HTR-8/SVneo (cell line): ENCODE measurements around the gene S100A10.

Source experiments
- DNase-seq: peaks from one replicate; pipeline ENCODE4 v3.0.0; 2011; ENCODE audit warnings: low spot score, mixed read lengths; ENCODE audit not compliant: insufficient read length
- FAIRE-seq: peaks from 2 replicates; lab custom pipeline; 2011; peaks lifted over from hg19 to GRCh38; lab: Jason Lieb, UNC

The S100A10 gene

GRCh38 chr1:151993734-151994496, at the start of gene S100A10:
TSS of gene S100A10 (minus strand) at chr1:151993859. CDS start at chr1:151986230, 7,629 bp downstream.
- DNase-seq (no peak), FAIRE-seq (no peak)

- DNase-seq (no peak), FAIRE-seq (no peak)
Measured at GRCh38 chr1:152042030-152042429, 48.4 kb upstream of the S100A10 start.

- no peak for DNase-seq
- FAIRE-seq = no peak
Measured at GRCh38 chr1:152039886-152040285, 46.2 kb upstream of the S100A10 start.

- no peak for DNase-seq
- FAIRE-seq = no peak
Measured at GRCh38 chr1:152039461-152039860, 45.8 kb upstream of the S100A10 start.

GRCh38 chr1:152038871-152039270, 45.2 kb upstream of the S100A10 start:
- FAIRE-seq = no peak
- no peak for DNase-seq

- DNase-seq (peak; percentile 60), FAIRE-seq (no peak)
Measured at GRCh38 chr1:152036267-152037216, 42.9 kb upstream of the S100A10 start, which contains the start of gene S100A11. TSS of gene S100A11 (minus strand) at chr1:152037004. CDS start at chr1:152036915, 89 bp downstream.

GRCh38 chr1:152035539-152036266, 42.0 kb upstream of the S100A10 start:
- no peak for DNase-seq

GRCh38 chr1:152034654-152035538, 41.2 kb upstream of the S100A10 start:
- peak; percentile 62 for DNase-seq
- FAIRE-seq = no peak

More at GRCh38 chr1:152035539-152036266, 42.0 kb upstream of the S100A10 start:
- FAIRE-seq = no peak

GRCh38 chr1:152034324-152034653, 40.6 kb upstream of the S100A10 start:
- FAIRE-seq (no peak), DNase-seq (no peak)

GRCh38 chr1:152029929-152030211, 36.2 kb upstream of the S100A10 start:
- no peak for FAIRE-seq
- no peak for DNase-seq

- no peak for DNase-seq
- no peak for FAIRE-seq
Measured at GRCh38 chr1:152029144-152029928, 35.7 kb upstream of the S100A10 start.

- FAIRE-seq (no peak), DNase-seq (no peak)
Measured at GRCh38 chr1:152026895-152027294, 33.2 kb upstream of the S100A10 start.

GRCh38 chr1:152024223-152024622, 30.6 kb upstream of the S100A10 start:
- no peak for FAIRE-seq

GRCh38 chr1:152023221-152023620, 29.6 kb upstream of the S100A10 start:
- DNase-seq = no peak
- no peak for FAIRE-seq

More at GRCh38 chr1:152024223-152024622, 30.6 kb upstream of the S100A10 start:
- no peak for DNase-seq

- FAIRE-seq (no peak), DNase-seq (no peak)
Measured at GRCh38 chr1:152022474-152022873, 28.8 kb upstream of the S100A10 start.

GRCh38 chr1:152021569-152021968, 27.9 kb upstream of the S100A10 start:
- DNase-seq (no peak), FAIRE-seq (no peak)

- DNase-seq (no peak), FAIRE-seq (no peak)
Measured at GRCh38 chr1:152020849-152021248, 27.2 kb upstream of the S100A10 start.

GRCh38 chr1:152018537-152018936, 24.9 kb upstream of the S100A10 start:
- FAIRE-seq (no peak), DNase-seq (no peak)

- FAIRE-seq (no peak), DNase-seq (no peak)
Measured at GRCh38 chr1:152015766-152016165, 22.1 kb upstream of the S100A10 start.
